ENCODE measurements around the gene KIAA0319L. TPM values are rescaled to one million over a fixed set of nuclear protein-coding genes. Genes with fewer than 3 reads are reported as not detected.

Gene KIAA0319L
- total RNA-seq, 1 donor from 2014 or later = 24.1 TPM

- no peak for DNase-seq (ENCODE audit: low read depth in 2 of 2)
Observed at GRCh38 chr1:35563166-35563565, 6.0 kb upstream of the KIAA0319L start.

DNA sequence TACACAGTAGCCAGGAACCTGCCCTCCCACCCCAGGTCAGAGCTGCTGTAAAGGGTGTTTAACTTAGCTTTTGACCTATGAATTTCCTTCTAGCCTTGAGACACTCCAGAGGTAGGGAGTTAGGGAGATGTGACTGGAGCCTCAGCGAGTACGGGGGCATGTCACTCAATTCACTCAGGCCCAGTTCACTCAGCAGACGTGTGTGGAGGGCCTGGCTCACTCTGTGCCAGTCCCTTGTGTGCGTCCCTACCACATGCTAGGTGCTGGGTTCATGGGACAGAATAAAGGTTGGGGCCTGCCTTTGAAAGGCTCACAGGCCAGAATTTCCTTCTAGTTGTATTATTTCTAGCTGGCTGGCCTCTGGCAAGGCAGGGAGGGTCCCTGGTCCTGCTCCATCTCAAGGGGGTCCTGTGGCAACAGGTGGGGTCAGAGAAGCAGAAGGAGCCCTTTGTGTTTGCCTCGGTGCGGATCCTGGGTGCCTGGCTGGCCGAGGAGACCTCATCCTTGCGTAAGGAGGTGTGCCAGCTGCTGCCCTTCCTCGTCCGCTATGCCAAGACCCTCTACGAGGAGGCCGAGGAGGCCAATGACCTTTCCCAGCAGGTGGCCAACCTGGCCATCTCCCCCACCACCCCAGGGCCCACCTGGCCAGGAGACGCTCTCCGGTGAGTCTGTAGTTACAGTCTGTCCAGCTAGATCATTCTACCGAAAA lies 4.9 kb upstream of the KIAA0319L start:
- DNase-seq (ENCODE audit: low read depth in 2 of 2) = no peak

- DNase-seq (ENCODE audit: low read depth in 2 of 2) = no peak
Observed at GRCh38 chr1:35561297-35561971, 4.2 kb upstream of the KIAA0319L start.

DNA sequence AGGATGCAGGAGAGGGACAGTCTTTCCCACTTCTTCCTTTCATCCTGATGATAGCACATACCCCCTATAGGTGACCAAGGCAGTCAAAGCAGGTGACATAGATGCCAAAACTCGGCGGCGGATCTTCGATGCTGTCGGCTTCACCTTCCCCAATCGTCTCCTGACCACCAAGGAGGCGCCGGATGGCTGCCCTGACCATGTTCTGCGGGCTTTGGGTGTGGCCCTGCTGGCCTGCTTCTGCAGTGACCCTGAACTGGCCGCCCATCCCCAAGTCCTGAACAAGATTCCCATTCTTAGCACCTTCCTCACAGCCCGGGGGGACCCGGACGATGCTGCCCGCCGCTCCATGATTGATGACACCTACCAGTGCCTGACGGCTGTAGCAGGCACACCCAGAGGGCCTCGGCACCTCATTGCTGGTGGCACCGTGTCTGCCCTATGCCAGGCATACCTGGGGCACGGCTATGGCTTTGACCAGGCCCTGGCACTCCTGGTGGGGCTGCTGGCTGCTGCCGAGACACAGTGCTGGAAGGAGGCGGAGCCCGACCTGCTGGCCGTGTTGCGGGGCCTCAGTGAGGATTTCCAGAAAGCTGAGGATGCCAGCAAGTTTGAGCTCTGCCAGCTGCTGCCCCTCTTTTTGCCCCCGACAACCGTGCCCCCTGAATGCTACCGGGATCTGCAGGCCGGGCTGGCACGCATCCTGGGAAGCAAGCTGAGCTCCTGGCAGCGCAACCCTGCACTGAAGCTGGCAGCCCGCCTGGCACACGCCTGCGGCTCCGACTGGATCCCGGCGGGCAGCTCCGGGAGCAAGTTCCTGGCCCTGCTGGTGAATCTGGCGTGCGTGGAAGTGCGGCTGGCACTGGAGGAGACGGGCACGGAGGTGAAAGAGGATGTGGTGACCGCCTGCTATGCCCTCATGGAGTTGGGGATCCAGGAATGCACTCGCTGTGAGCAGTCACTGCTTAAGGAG lies 3.3 kb upstream of the KIAA0319L start:
- DNase-seq (ENCODE audit: low read depth in 2 of 2) = no peak

DNA sequence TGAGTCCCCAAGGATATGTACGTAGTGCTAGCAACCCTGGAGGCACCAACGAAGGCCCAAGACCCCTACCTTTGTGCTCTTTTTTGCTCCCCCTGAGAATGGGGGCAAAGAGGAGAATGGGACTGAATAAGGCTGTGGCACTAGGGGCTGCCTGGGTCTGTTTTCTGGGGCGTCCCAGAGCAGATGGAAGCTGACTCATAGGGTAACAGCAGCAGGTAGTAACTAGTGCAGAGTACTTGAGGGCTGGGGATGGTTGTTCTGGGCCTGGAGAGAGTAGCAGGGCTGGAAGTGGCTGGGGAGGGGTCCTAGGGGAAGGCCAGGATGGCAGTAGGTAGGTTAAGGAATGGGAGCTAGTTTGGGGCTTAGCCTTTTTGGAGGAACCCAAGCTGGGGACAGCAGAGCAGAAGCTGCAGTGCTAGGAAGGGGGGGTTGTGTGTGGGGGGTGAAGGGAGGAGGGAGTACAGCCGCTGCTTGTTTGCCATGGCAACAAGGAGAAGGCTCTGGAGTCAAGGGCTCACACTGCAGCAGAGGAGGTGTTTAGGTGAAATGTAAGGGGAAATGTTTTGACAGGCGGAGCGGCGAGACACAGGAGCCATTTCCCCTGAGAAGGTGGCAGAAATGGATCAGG lies 2.2 kb upstream of the KIAA0319L start:
- DNase-seq (ENCODE audit: low read depth in 2 of 2) = no peak

DNA sequence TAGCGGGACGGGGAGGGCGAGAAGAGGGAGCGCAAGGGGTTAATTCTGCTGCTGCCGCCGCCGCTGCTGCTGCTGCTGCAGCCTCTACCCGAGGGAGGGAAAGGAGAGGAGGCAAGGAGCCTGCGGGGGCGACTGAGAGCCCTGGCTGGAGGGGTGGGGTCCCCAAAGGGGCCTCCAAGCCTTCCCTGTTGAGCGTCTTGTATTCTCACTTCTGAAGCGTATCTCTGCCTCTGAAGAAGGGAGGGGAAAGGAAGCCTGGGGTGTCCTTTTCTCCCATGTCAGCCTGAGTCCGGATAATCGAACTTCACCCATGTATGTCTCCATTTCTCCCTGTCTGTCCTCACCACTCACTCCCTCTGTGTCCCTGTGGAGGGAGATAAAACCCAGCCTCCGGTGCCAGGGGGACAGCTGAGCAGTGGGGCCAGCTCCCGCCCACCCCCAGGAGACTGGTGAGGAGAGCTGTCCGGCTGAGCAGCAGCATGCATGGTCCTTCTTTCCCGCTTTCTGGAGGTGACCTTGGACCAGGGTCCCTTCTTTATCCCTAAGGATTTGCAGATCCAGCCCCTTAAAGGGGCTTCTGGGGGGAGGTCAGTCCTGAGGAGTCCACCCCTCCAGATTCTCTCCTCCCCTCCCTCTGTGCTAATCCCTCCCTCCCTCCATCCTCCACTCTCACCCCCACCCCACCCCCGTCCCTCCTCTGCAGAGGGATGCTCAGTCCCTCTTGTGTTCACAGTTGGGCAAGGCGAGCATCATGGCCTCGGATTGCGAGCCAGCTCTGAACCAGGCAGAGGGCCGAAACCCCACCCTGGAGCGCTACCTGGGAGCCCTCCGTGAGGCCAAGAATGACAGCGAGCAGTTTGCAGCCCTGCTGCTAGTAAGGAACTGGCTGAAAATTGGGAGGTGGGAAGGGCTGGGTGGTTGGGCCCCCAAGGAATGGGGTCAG lies 1.4 kb upstream of the KIAA0319L start:
- no peak for DNase-seq (ENCODE audit: low read depth in 2 of 2)

GRCh38 chr1:35557611-35558373 lies 589 bp upstream of the KIAA0319L start, which contains the start of gene NCDN:
NCDN (plus strand) TSS chr1:35557799; CDS start chr1:35558191, 392 bp downstream.
- peak; percentile 92 to 98 for DNase-seq (ENCODE audit: low read depth in 2 of 2)

DNA sequence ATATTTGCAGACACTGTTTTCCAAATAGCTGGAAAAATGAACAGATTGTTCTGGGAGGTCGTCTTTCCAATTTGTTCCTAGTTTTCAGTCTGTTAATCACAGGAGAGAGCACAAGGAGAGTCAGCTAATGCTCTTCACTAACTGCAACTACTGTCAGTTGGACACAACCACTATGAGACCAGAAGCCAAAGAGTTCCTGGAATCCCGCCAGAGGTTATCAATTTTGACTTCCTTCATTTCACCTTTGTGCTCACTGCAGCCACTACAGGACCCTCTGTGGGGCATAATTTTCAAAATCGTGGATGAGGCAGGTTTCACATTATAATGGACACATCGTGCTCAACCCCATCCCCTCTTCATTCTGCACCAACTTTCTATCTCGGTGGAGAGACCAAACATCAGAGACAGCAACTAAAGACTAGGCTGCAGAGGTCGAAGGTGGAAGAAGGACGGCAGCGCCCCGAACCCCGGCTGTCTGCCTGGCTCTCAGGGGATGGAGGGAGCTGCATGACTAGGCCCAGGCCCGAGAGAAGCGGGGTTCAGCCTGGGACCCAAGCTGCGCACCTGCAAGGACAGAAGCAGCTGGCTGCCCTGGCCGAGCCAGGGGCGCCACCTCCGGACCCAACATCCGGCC lies 602 bp downstream of the KIAA0319L start:
- no peak for DNase-seq (ENCODE audit: low read depth in 2 of 2)

DNA sequence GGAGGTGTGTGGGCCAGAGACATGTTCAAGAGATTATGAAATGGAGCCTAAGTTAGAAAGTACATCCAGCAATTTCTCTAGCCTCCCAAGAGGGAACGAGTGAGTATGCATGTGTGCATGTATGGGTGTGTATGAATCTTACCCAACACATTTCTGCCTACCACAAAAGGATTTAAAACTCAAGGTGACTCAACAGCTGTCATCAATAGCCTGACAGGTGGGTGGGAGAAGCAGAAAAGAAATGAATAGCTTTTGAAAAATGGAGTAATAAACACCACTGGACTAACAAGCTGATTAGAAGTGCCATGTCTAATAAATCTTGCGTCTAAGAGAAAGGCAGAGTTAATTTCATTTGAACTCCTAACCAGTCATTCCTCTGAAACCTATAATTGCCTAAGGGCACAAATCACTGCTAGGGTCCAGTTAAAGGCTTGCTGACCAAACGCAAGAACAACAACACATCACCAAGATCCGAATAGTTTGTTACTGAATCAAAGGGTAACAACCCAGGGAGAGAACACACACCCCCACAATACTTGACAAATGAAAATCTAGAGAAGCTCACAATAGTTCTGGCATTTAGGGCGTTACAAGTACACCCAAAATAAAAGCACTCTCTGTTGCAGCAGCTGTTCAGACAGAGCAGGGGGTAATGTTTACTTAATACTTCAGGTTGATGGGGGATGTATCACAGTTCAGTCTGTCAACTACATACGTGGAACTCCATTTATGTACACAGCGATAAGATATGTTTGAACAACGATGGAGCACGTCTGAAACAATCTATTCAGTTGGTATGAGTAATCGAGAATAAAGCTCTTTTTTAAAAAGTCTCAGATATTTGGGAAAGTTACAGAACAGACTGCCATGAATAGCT lies 1.4 kb downstream of the KIAA0319L start:
- DNase-seq (ENCODE audit: low read depth in 2 of 2) = no peak

DNA sequence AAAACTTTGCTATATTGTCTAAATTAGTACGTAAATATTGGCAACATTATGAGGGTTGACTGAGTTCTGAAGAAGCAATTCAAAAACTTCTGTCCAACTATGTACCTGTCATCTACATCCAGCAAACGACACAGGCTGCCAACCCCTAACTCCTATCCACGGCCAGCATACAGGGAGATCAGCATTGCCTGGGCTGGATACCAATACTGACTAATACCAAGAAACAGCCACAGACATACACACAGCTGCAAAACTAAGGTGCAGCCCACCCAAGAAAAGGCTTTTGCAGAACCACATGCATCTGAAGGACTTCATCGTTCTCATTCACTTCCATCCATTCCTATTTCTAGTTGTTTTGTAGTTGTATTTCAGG lies 2.0 kb downstream of the KIAA0319L start:
- DNase-seq (ENCODE audit: low read depth in 2 of 2) = no peak

GRCh38 chr1:35554266-35555211 lies 2.7 kb downstream of the KIAA0319L start:
- DNase-seq (ENCODE audit: low read depth in 2 of 2) = peak in 1 of 2 donors; percentile 57

DNA sequence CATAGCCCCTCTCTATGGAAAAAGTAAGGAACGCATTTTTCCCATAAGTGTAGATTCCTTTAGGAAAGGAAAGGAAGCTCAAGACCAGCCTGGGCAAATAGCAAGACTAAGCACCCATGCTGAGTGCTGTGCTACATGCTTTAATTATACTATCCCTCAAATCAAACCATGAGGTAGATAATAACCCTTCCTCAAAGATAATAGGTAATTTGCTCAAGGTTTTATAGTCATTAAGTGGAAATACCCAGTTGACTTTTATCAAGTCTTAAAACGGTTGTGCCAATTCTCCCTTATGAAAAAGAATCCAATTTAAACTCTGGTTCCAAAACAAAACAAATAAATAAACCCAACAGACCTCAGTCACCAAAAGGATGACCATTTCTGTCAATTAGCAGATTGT lies 3.4 kb downstream of the KIAA0319L start:
- no peak for DNase-seq (ENCODE audit: low read depth in 2 of 2)

GRCh38 chr1:35546614-35547013 lies 10.6 kb downstream of the KIAA0319L start:
- DNase-seq (ENCODE audit: low read depth in 2 of 2) = no peak

DNA sequence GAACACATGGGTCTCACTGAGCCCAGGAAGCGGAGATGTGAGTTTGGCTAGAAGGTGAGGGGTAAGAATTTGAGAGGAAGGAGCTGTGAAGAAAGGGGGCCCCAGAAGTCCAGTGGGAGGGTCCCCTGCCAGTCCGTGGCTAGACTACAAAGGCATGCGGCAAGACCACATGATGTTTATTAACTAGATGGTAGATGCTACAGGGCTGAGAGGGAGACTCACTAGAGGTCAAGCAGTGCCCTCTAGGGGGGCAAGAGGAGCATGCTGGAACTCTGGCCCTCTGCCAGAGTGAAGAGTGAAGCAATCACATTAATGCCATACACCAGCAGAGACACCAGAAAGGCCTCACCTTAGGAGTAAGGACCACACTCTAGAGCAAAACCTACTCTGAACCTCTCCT lies 12.2 kb downstream of the KIAA0319L start:
- peak in 1 of 2 donors; percentile 38 for DNase-seq (ENCODE audit: low read depth in 2 of 2)

- no peak for DNase-seq (ENCODE audit: low read depth in 2 of 2)
Observed at GRCh38 chr1:35539824-35540261, 17.4 kb downstream of the KIAA0319L start.

- peak in 1 of 2 donors; percentile 45 for DNase-seq (ENCODE audit: low read depth in 2 of 2)
Observed at GRCh38 chr1:35539073-35539823, 18.0 kb downstream of the KIAA0319L start.

Measured in dermis microvascular lymphatic vessel endothelial cell (primary cell).